ENCODE results near the gene PKP4.

The PKP4 gene

DNA sequence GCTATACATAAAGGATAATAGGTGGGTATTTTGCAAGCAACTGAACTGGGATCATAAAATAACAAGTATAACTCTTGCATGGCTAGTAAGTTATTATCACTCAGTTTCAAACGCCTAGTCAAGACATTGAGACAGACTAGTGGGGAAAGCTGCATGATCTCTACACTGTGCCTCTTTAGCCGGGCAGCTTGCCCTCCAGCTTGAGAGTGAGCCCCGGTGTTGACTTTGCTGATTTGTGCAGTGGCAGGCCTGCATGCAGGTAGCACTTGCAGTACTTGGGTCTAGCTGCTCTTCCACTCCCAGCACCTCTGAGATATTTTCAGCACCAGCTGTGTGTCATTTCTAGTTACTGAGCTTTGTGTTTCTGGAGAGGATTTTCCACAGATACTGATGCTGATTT lies 219.5 kb downstream of the PKP4 start:
- TF ChIP-seq, protein P1, sequence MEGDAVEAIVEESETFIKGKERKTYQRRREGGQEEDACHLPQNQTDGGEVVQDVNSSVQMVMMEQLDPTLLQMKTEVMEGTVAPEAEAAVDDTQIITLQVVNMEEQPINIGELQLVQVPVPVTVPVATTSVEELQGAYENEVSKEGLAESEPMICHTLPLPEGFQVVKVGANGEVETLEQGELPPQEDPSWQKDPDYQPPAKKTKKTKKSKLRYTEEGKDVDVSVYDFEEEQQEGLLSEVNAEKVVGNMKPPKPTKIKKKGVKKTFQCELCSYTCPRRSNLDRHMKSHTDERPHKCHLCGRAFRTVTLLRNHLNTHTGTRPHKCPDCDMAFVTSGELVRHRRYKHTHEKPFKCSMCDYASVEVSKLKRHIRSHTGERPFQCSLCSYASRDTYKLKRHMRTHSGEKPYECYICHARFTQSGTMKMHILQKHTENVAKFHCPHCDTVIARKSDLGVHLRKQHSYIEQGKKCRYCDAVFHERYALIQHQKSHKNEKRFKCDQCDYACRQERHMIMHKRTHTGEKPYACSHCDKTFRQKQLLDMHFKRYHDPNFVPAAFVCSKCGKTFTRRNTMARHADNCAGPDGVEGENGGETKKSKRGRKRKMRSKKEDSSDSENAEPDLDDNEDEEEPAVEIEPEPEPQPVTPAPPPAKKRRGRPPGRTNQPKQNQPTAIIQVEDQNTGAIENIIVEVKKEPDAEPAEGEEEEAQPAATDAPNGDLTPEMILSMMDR (IDR thresholded peaks at IDR 0.05; ENCODE audit: low read depth, low read length) = no peak
- peaks cover 12% of the 10 kb centered on the region for H3K36me3 ChIP-seq
- no peak overlapping the region for H3K4me3 ChIP-seq (ENCODE audit: low read depth, low read length)
- no peak for DNase-seq
- no peaks in the 10 kb centered on the region for H3K9me3 ChIP-seq (ENCODE audit: severe bottlenecking)
- no peak overlapping the region for H3K27ac ChIP-seq
- no peaks in the 10 kb centered on the region for H3K27me3 ChIP-seq (ENCODE audit: insufficient read depth, low read depth, severe bottlenecking)

DNA sequence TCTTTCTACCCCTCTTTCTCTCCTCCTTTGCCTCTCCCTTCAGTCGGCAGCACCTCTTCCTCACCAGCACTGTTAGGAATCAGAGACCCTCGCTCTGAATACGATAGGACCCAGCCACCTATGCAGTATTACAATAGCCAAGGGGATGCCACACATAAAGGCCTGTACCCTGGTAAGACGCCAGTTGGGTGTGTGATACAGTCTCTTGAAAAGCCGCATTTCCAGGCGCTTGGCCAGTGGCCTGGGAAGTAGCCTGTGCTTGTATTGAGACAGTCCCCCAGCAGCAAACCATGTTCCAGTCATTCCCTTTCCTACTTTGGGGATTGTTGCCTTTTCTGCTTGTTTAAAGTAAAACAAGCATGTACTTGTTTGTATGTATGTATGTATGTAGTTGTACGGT lies 219.9 kb downstream of the PKP4 start:
- H3K27ac ChIP-seq = no peak overlapping the region
- H3K36me3 ChIP-seq = peaks cover 12% of the 10 kb centered on the region

DNA sequence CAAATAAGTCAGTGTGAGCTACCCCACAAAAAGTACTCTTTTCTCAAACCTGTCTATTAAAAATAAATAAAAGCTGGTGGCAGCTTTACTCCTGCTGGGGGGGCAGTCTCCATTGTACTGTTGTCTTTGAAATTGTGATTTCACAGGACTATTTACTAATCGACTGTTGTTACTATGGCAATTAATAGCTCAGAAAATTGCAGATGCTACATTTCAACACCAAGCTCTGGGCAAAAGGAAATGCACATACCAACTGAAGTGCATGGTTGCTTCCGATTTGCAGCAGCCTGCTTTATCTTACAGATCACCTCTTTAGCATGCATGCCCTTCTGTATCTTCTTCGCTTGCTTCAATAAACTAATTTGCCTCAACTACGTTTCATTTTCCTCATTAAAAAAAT lies 220.8 kb downstream of the PKP4 start:
- no peak for DNase-seq
- Histone ChIP-seq H3K36me3 (peaks cover 12% of the 10 kb centered on the region), H3K27ac (no peak overlapping the region), H3K27me3 (ENCODE audit: insufficient read depth, low read depth, severe bottlenecking) (no peaks in the 10 kb centered on the region), H3K4me3 (ENCODE audit: low read depth, low read length) (no peak overlapping the region), H3K9me3 (ENCODE audit: severe bottlenecking) (no peaks in the 10 kb centered on the region)
- TF ChIP-seq, protein P1 (IDR thresholded peaks at IDR 0.05; ENCODE audit: low read depth, low read length) = no peak

More for the DNA sequence above, 219.9 kb downstream of the PKP4 start:
- no peaks in the 10 kb centered on the region for H3K9me3 ChIP-seq (ENCODE audit: severe bottlenecking)
- H3K27me3 ChIP-seq (ENCODE audit: insufficient read depth, low read depth, severe bottlenecking) = no peaks in the 10 kb centered on the region
- TF ChIP-seq, protein P1 (IDR thresholded peaks at IDR 0.05; ENCODE audit: low read depth, low read length) = no peak
- no peak overlapping the region for H3K4me3 ChIP-seq (ENCODE audit: low read depth, low read length)
- DNase-seq = no peak

DNA sequence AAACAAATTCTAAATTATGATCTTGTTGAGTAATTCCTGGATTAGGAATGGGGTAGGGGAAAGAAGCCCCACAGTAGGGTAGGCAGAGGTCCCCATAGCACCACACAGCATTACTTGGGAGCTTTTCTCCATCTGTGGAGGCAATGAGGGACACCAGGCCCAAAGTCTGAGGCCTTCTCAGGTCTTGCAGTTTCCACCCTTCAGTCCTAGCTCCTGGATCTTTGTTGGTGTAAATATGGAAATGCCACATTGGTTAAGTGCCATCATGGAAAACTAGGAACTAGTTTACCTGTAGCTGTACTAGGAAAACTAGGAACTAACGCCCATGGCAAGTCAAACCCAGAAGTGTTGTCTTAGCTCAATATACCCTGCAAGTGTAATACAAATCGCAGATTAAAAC lies 225.1 kb downstream of the PKP4 start:
- no peaks in the 10 kb centered on the region for H3K9me3 ChIP-seq (ENCODE audit: severe bottlenecking)
- no peaks in the 10 kb centered on the region for H3K36me3 ChIP-seq
- no peak for DNase-seq
- H3K27me3 ChIP-seq (ENCODE audit: insufficient read depth, low read depth, severe bottlenecking) = no peaks in the 10 kb centered on the region
- TF ChIP-seq, protein P1 (IDR thresholded peaks at IDR 0.05; ENCODE audit: low read depth, low read length) = no peak
- H3K27ac ChIP-seq = no peak overlapping the region
- H3K4me3 ChIP-seq (ENCODE audit: low read depth, low read length) = no peak overlapping the region

DNA sequence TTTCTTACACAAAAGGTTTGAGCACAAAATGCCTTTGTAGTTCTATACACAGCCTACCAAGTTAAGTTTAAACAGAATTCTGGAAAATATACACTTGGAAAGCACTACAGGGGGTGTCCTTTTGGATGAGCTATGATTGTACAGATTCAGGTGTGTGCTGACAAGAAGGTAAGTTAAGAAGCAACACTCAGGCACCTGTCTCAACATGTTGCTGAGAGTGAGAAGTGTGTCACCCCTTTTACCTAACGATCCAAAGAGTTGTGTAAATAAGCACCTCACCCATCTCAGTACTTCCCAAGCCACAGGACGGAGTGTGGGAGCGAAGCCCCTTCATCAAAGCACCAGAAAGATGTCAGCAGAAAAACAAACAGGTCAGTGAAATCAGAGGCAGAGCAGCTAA lies 228.9 kb downstream of the PKP4 start:
- no peak overlapping the region for H3K27ac ChIP-seq
- no peaks in the 10 kb centered on the region for H3K27me3 ChIP-seq (ENCODE audit: insufficient read depth, low read depth, severe bottlenecking)
- no peak overlapping the region for H3K4me3 ChIP-seq (ENCODE audit: low read depth, low read length)
- TF ChIP-seq, protein P1 (IDR thresholded peaks at IDR 0.05; ENCODE audit: low read depth, low read length) = no peak
- DNase-seq = no peak
- no peaks in the 10 kb centered on the region for H3K9me3 ChIP-seq (ENCODE audit: severe bottlenecking)
- no peaks in the 10 kb centered on the region for H3K36me3 ChIP-seq

DNA sequence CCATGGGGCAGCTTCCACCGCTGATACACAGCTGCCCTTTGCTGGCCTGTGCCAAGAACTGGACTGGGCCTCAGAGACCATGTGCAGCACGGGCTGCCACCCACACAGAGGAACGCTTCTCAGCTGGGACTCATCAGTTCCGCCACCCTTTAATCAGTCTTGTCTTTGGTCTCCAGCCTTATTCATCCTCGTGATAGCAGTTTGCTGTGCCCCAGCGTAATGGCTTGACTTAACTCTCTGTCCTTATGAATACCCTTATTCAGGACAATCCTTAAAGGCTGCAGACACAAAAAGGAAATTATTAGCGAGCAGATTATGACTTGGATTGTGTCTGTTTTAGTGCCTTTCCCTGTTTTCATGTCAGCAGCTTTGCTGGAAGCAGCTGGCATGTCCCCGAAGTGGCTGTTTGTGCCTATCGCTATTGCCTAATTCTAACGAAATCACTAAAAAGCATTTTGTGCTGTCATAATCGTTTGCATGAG lies 229.5 kb downstream of the PKP4 start:
- DNase-seq = no peak

More for the DNA sequence above, 229.5 kb downstream of the PKP4 start:
- TF ChIP-seq, protein P1 (IDR thresholded peaks at IDR 0.05; ENCODE audit: low read depth, low read length) = no peak
- H3K9me3 ChIP-seq (ENCODE audit: severe bottlenecking) = no peaks in the 10 kb centered on the region
- no peaks in the 10 kb centered on the region for H3K36me3 ChIP-seq
- no peak overlapping the region for H3K27ac ChIP-seq
- no peak overlapping the region for H3K4me3 ChIP-seq (ENCODE audit: low read depth, low read length)
- H3K27me3 ChIP-seq (ENCODE audit: insufficient read depth, low read depth, severe bottlenecking) = no peaks in the 10 kb centered on the region

Data from WERI-Rb-1 (cell line).